B cell (primary cell): Measurements from ENCODE around the gene RICTOR. TPM values are rescaled to one million over a fixed set of nuclear protein-coding genes. Genes with fewer than 3 reads are reported as not detected.

Source experiments
- ATAC-seq: fragments of 200-7000 bp; cut with Tn5 transposase; one replicate; pipeline ENCODE4 v1.10.0; 2021; ENCODE audit warnings: low read depth, mild to moderate bottlenecking, moderate number of reproducible peaks, moderate library complexity
- CTCF ChIA-PET: fragments of 350-600 bp; sonication (Branson Sonifier 250); formaldehyde crosslinking; loops from one replicate; lab custom pipeline; 2021; ENCODE audit warnings: antibody characterized with exemption, inconsistent platforms; lab: Charles Lee
- POLR2A ChIA-PET: fragments of 350-600 bp; sonication (Branson Sonifier 250); formaldehyde crosslinking; loops from one replicate; lab custom pipeline; 2021; ENCODE audit warnings: antibody characterized with exemption; lab: Charles Lee
- DNase-seq: peaks from one replicate; pipeline ENCODE4 v3.0.0; 2013
- H2AFZ ChIP-seq: 2 replicates; pipeline ENCODE4 v1.6.1; 2012; ENCODE audit warnings: mild to moderate bottlenecking, low read depth, low read length; ENCODE audit not compliant: insufficient read depth, poor library complexity, severe bottlenecking
- H3K27ac ChIP-seq, 2 donors: 1 replicate in 1 of 2; 2 replicates in 1 of 2; pipeline ENCODE4 v1.5.1; 2012 to 2013; ENCODE audit warnings: low read length in 2 of 2, mild to moderate bottlenecking in 2 of 2, moderate library complexity in 1 of 2
- H3K27me3 ChIP-seq, 4 experiments: fragments of 200-600 bp in 1 of 4; sonication (generic) in 1 of 4; replicated peaks in 1 of 4; 1 replicate in 2 of 4; 2 replicates in 2 of 4; pipeline versions ENCODE4 v1.6.1 to v1.7.0; 2013 to 2016; ENCODE audit warnings: low read length in 3 of 4, mild to moderate bottlenecking in 2 of 4, mixed read lengths in 1 of 4, moderate library complexity in 1 of 4; ENCODE audit not compliant: insufficient read depth in 4 of 4, control insufficient read depth in 3 of 4; ENCODE audit errors: control extremely low read depth in 1 of 4
- H3K36me3 ChIP-seq, 2 experiments: replicated peaks in 1 of 2; 1 replicate in 1 of 2; 2 replicates in 1 of 2; pipeline versions ENCODE4 v1.6.1 to v1.7.1; 2013; ENCODE audit warnings: low read length in 1 of 2; ENCODE audit not compliant: insufficient read depth in 2 of 2, control insufficient read depth in 1 of 2; ENCODE audit errors: control extremely low read depth in 1 of 2, extremely low read depth in 1 of 2
- H3K4me1 ChIP-seq, 2 donors: fragments of 200-600 bp in 1 of 2; sonication (generic) in 1 of 2; 1 replicate in 1 of 2; 2 replicates in 1 of 2; pipeline versions ENCODE4 v1.5.1 to v1.6.1; 2013 to 2017; ENCODE audit warnings: low read length in 2 of 2; ENCODE audit not compliant: control insufficient read depth in 2 of 2, insufficient read depth in 2 of 2
- H3K4me2 ChIP-seq: replicated peaks from 2 replicates; pipeline ENCODE3; 2012; ENCODE audit warnings: mild to moderate bottlenecking, low read depth, low read length; ENCODE audit not compliant: poor library complexity, severe bottlenecking
- H3K4me3 ChIP-seq, 5 experiments: fragments of 200-600 bp in 1 of 5; sonication (generic) in 1 of 5; 1 replicate in 3 of 5; 2 replicates in 2 of 5; pipeline versions ENCODE4 v1.5.1 to v1.7.0; 2011 to 2016; ENCODE audit warnings: low read length in 4 of 5, mild to moderate bottlenecking in 4 of 5, low read depth in 2 of 5, control low read depth in 1 of 5, moderate library complexity in 1 of 5; ENCODE audit not compliant: insufficient read depth in 1 of 5; ENCODE audit errors: control extremely low read depth in 1 of 5, extremely low read depth in 1 of 5
- H3K79me2 ChIP-seq: fragments of 200-600 bp; sonication (generic); one replicate; pipeline ENCODE4 v1.6.0; 2016; ENCODE audit warnings: low read length; ENCODE audit not compliant: control insufficient read depth, insufficient read depth
- H3K9ac ChIP-seq: fragments of 200-600 bp; sonication (generic); 2 replicates; pipeline ENCODE4 v1.6.1; 2017; ENCODE audit warnings: mild to moderate bottlenecking, low read length, moderate library complexity
- H3K9me3 ChIP-seq, 3 donors: one replicate each; pipeline versions ENCODE4 v1.6.1 to v1.7.1; 2013; ENCODE audit warnings: low read length in 2 of 3; ENCODE audit not compliant: control insufficient read depth in 2 of 3, insufficient read depth in 1 of 3; ENCODE audit errors: control extremely low read depth in 1 of 3
- H4K20me1 ChIP-seq: 2 replicates; pipeline ENCODE4 v1.6.0; 2012; ENCODE audit warnings: mild to moderate bottlenecking, low read length; ENCODE audit not compliant: insufficient read depth, control insufficient read depth, poor library complexity, severe bottlenecking
- H3K27ac Mint-ChIP-seq: one replicate; pipeline ENCODE4 v1.8.0; 2021; ENCODE audit warnings: mixed read lengths
- H3K27me3 Mint-ChIP-seq: one replicate; pipeline ENCODE4 v1.8.0; 2021; ENCODE audit warnings: mixed read lengths
- H3K4me1 Mint-ChIP-seq: one replicate; pipeline ENCODE4 v1.8.0; 2021; ENCODE audit warnings: mixed read lengths
- H3K4me3 Mint-ChIP-seq: one replicate; pipeline ENCODE4 v1.8.0; 2021; ENCODE audit warnings: mixed read lengths
- H3K9me3 Mint-ChIP-seq: one replicate; pipeline ENCODE4 v1.8.0; 2022; ENCODE audit warnings: mixed read lengths; ENCODE audit not compliant: insufficient read depth
- EZH2 ChIP-seq: IDR thresholded peaks from 2 replicates; pipeline ENCODE4 v1.6.1; 2012; ENCODE audit warnings: borderline replicate concordance, low read depth, mild to moderate bottlenecking, moderate library complexity, low read length; ENCODE audit not compliant: insufficient read depth, poor library complexity, severe bottlenecking
- WGBS: methylation state at CpG from one replicate; pipeline ENCODE4 v1.1.5; 2013; ENCODE audit warnings: missing lambda C conversion rate; ENCODE audit not compliant: insufficient coverage; 5-methylcytosine and 5-hydroxymethylcytosine counted together
- intact Hi-C: fragments of 100-400 bp; cut with micrococcal nuclease; formaldehyde crosslinking; loops from one replicate; pipeline ENCODE4 v1.10.0; 2022
- polyA plus RNA-seq: library from polyadenylated mRNA; depleted of rRNA; stranded (reverse); fragments of >200 nt; gene quantifications from 2 replicates; pipeline ENCODE4 v1.2.3, GENCODE V29; 2012
- total RNA-seq, 2 donors: library from RNA; stranded (reverse); fragments of 120-200 nt in 1 of 2; gene quantifications; 1 replicate in 1 of 2; 2 replicates in 1 of 2; pipeline versions ENCODE4 v1.2.3 to v1.2.4, GENCODE V29; 2013 to 2022
- TF ChIP-seq, protein P1 (sequence below): fragments of 200-600 bp; IDR thresholded peaks from one replicate; pipeline ENCODE4 v1.8.0; 2022; ENCODE audit warnings: antibody characterized with exemption, mild to moderate bottlenecking

Gene RICTOR
- total and polyA plus RNA-seq, 2 donors (not counting 1 experiment from before 2014, with no cell fraction given) = 15.4 to 84.3 TPM

- ATAC-seq = no peak
- POLR2A ChIA-PET = no interaction called here
- no peak for DNase-seq
- intact Hi-C loops = no loop called here
- Mint-ChIP-seq H3K9me3 (peaks cover 7% of the 10 kb centered on the region), H3K4me1 (no peaks in the 10 kb centered on the region), H3K27me3 (peaks cover 13% of the 10 kb centered on the region), H3K4me3 (no peak overlapping the region), H3K27ac (no peak overlapping the region)
- Histone ChIP-seq H3K27ac (no peak overlapping the region), H3K4me2 (no peak overlapping the region), H3K36me3 (no peaks in the 10 kb centered on the region), H3K9ac (no peak overlapping the region), H3K9me3 (peaks cover 0 to 3% (median 0%) of the 10 kb centered on the region in 3 donors), H4K20me1 (no peaks in the 10 kb centered on the region), H3K4me3 (no peak overlapping the region), H3K4me1 (no peaks in the 10 kb centered on the region), H3K27me3 (peaks cover 0 to 6% (median 0%) of the 10 kb centered on the region in 4 experiments), H2AFZ (no peak overlapping the region), H3K79me2 (no peaks in the 10 kb centered on the region)
- CTCF ChIA-PET = no interaction called here
- WGBS = no CpG with 5 or more reads among the region's 3 CpGs
- TF ChIP-seq EZH2 = no peak
- TF ChIP-seq, protein P1, sequence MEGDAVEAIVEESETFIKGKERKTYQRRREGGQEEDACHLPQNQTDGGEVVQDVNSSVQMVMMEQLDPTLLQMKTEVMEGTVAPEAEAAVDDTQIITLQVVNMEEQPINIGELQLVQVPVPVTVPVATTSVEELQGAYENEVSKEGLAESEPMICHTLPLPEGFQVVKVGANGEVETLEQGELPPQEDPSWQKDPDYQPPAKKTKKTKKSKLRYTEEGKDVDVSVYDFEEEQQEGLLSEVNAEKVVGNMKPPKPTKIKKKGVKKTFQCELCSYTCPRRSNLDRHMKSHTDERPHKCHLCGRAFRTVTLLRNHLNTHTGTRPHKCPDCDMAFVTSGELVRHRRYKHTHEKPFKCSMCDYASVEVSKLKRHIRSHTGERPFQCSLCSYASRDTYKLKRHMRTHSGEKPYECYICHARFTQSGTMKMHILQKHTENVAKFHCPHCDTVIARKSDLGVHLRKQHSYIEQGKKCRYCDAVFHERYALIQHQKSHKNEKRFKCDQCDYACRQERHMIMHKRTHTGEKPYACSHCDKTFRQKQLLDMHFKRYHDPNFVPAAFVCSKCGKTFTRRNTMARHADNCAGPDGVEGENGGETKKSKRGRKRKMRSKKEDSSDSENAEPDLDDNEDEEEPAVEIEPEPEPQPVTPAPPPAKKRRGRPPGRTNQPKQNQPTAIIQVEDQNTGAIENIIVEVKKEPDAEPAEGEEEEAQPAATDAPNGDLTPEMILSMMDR = no peak
Measured at GRCh38 chr5:38892363-38892762, 181.8 kb downstream of the RICTOR start.

DNA sequence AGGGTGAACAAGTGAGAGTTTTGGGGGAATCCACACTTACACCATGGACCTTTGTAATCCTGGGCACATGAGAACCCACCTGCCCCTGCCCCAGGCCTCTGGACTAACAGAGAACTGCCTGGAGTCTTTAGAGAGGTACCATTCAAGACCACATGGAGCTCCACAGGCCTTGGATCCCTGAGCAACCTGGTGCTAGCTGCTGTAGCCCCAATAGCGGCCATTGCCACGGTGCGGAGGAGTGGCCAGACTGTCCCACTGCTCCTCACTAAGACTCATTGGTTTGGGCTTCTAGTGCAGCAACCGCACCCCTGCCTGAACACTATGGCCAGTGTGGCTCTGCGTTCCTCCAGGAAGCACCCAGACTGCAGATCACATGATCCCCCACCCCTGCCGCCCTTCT is 182.6 kb downstream of the RICTOR start:
- H3K79me2 ChIP-seq = no peaks in the 10 kb centered on the region
- no peak overlapping the region for H3K4me2 ChIP-seq
- H4K20me1 ChIP-seq = no peaks in the 10 kb centered on the region
- intact Hi-C loops = no loop called here
- no peak overlapping the region for H3K4me3 ChIP-seq
- no peaks in the 10 kb centered on the region for H3K36me3 ChIP-seq
- Mint-ChIP-seq H3K27ac (no peak overlapping the region), H3K9me3 (peaks cover 3% of the 10 kb centered on the region), H3K27me3 (peaks cover 13% of the 10 kb centered on the region), H3K4me1 (no peaks in the 10 kb centered on the region), H3K4me3 (no peak overlapping the region)
- CTCF ChIA-PET = no interaction called here
- no peak overlapping the region for H2AFZ ChIP-seq
- POLR2A ChIA-PET = no interaction called here
- no peak for TF ChIP-seq EZH2
- TF ChIP-seq, protein P1 = no peak
- peaks cover 0 to 3% (median 0%) of the 10 kb centered on the region in 3 donors for H3K9me3 ChIP-seq
- DNase-seq (no peak), ATAC-seq (no peak)
- H3K27me3 ChIP-seq = peaks cover 0 to 6% (median 0%) of the 10 kb centered on the region in 4 experiments
- H3K9ac ChIP-seq = no peak overlapping the region
- WGBS = 91% methylated on average over 6 of the region's 6 CpGs
- H3K27ac ChIP-seq = no peak overlapping the region
- no peaks in the 10 kb centered on the region for H3K4me1 ChIP-seq
